Measurements from ENCODE around the gene SMTN. TPM values are rescaled to one million over a fixed set of nuclear protein-coding genes. Genes with fewer than 3 reads are reported as not detected.

Gene SMTN
- total RNA-seq, 1 experiment from 2014 or later = 145 TPM

- ChIA-PET CTCF (interaction anchor here (0.8 kb wide), 2 partner anchors 25 to 132 kb away, joined by 3 to 5 read pairs; partner anchors contain the start of gene SELENOM), POLR2A (ENCODE audit: unreplicated experiment) (interaction anchor here (0.6 to 0.7 kb wide), 2 partner anchors 26 to 815 kb away, joined by 3 read pairs; no protein-coding TSS in a partner anchor)
- Histone ChIP-seq H3K27ac (ENCODE audit: low read length) (peak overlapping the region; percentile 91), H2AFZ (ENCODE audit: low read length) (no peak overlapping the region), H3K9me2 (replicated peaks; ENCODE audit: low read length) (no peaks in the 10 kb centered on the region), H4K20me1 (ENCODE audit: low read length) (peaks cover 17% of the 10 kb centered on the region; the same call in 1 of the 2 replicates), H3K79me2 (ENCODE audit: low read length) (peaks cover 58% of the 10 kb centered on the region), H3K36me3 (ENCODE audit: low read depth, low read length) (peaks cover 25% of the 10 kb centered on the region), H3K4me2 (ENCODE audit: low read length) (peak overlapping the region; percentile 95), H3K9ac (ENCODE audit: low read length) (peak overlapping the region; percentile 89), H3K27me3 (ENCODE audit: low read length) (no peaks in the 10 kb centered on the region), H3K9me3 (ENCODE audit: low read length) (no peaks in the 10 kb centered on the region), H3F3A (ENCODE audit: low read length, unreplicated experiment) (no peaks in the 10 kb centered on the region), H3K4me1 (ENCODE audit: insufficient read depth, low read length) (peaks cover 33% of the 10 kb centered on the region), H3K4me3 (ENCODE audit: low read length) (peak overlapping the region; percentile 73)
- TF ChIP-seq EZH2phosphoT487 (IDR thresholded peaks at IDR 0.05; ENCODE audit: borderline replicate concordance, low read length) (no peak), EZH2 (IDR thresholded peaks at IDR 0.05; ENCODE audit: low read length, unreplicated experiment) (no peak)
- TF ChIP-seq, protein P1, sequence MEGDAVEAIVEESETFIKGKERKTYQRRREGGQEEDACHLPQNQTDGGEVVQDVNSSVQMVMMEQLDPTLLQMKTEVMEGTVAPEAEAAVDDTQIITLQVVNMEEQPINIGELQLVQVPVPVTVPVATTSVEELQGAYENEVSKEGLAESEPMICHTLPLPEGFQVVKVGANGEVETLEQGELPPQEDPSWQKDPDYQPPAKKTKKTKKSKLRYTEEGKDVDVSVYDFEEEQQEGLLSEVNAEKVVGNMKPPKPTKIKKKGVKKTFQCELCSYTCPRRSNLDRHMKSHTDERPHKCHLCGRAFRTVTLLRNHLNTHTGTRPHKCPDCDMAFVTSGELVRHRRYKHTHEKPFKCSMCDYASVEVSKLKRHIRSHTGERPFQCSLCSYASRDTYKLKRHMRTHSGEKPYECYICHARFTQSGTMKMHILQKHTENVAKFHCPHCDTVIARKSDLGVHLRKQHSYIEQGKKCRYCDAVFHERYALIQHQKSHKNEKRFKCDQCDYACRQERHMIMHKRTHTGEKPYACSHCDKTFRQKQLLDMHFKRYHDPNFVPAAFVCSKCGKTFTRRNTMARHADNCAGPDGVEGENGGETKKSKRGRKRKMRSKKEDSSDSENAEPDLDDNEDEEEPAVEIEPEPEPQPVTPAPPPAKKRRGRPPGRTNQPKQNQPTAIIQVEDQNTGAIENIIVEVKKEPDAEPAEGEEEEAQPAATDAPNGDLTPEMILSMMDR (conservative IDR thresholded peaks at IDR 0.05; ENCODE audit: low read depth, low read length) = no peak
- BruUV-seq (replicated peaks) = no TSS peak
- DNase-seq = peak; percentile 69
- peak; percentile 30 for ATAC-seq
- intact Hi-C loops (cut with micrococcal nuclease) = loop anchor here (2.0 kb wide), 1 partner anchor 113 kb away; the partner anchor contains the start of genes MORC2 and TUG1
Measured at GRCh38 chr22:31081963-31082605, 966 bp downstream of the SMTN start.

DNA sequence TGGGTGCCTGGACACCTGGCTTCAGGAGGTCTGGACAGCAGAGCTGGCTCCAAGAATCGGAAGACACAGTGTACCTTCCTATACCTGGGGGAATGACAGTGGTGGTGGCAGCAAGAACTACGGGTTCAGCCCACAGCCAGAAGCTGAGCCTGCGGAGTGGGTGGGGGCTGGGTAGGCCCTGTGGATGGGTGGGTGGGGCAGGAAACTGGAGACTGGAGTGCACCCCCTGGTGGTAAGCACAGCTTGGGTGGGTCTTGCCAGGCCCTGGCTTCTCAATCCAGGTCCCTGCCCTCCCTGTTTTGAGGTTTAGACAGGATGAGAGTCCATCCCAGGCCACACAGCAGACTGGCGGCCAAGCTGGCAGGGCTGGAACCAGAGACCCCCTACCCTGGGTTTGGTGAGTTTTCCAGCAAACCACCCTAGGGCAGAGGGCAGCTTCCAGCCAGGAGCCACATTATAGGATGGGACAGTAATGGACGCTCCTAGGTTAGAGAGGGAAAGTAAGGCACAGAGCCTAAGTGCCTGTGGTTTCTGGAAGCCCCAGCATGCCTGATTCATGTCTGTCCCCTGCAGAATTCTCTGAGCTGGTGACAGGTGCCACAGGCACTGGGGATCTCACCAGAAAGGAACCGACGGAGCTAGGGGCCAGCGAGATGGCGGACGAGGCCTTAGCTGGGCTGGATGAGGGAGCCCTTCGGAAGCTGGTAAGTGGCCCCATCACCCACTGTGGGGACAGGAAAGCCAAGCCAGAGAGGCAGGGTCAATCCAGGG lies 1.7 kb downstream of the SMTN start:
- TF ChIP-seq EZH2 (IDR thresholded peaks at IDR 0.05; ENCODE audit: low read length, unreplicated experiment) (no peak), EZH2phosphoT487 (IDR thresholded peaks at IDR 0.05; ENCODE audit: borderline replicate concordance, low read length) (no peak)
- TF ChIP-seq, protein P1 (conservative IDR thresholded peaks at IDR 0.05; ENCODE audit: low read depth, low read length) = peak; percentile 58
- H3F3A ChIP-seq (ENCODE audit: low read length, unreplicated experiment) = no peaks in the 10 kb centered on the region
- peak overlapping the region; percentile 89 for H3K9ac ChIP-seq (ENCODE audit: low read length)
- H2AFZ ChIP-seq (ENCODE audit: low read length) = no peak overlapping the region
- no peaks in the 10 kb centered on the region for H3K9me3 ChIP-seq (ENCODE audit: low read length)
- peaks cover 58% of the 10 kb centered on the region for H3K79me2 ChIP-seq (ENCODE audit: low read length)
- ChIA-PET POLR2A (ENCODE audit: unreplicated experiment) (interaction anchor here (0.6 to 0.7 kb wide), 2 partner anchors 27 to 814 kb away, joined by 3 read pairs; no protein-coding TSS in a partner anchor), CTCF (interaction anchor here (0.8 to 1.1 kb wide), 3 partner anchors 25 to 132 kb away, joined by 3 to 5 read pairs (median 3); partner anchors contain the start of gene SELENOM)
- peak overlapping the region; percentile 91 for H3K27ac ChIP-seq (ENCODE audit: low read length)
- H3K4me3 ChIP-seq (ENCODE audit: low read length) = peak overlapping the region; percentile 73
- peak overlapping the region; percentile 95 for H3K4me2 ChIP-seq (ENCODE audit: low read length)
- peaks cover 17% of the 10 kb centered on the region; the same call in 1 of the 2 replicates for H4K20me1 ChIP-seq (ENCODE audit: low read length)
- BruUV-seq (replicated peaks) = no TSS peak
- H3K36me3 ChIP-seq (ENCODE audit: low read depth, low read length) = peaks cover 25% of the 10 kb centered on the region
- H3K9me2 ChIP-seq (replicated peaks; ENCODE audit: low read length) = no peaks in the 10 kb centered on the region
- H3K27me3 ChIP-seq (ENCODE audit: low read length) = no peaks in the 10 kb centered on the region
- DNase-seq (peak; percentile 56), ATAC-seq (peak; percentile 5; the same call in 1 of the 2 replicates)
- intact Hi-C loops (cut with micrococcal nuclease) = loop anchor here (2.0 kb wide), 1 partner anchor 114 kb away; the partner anchor contains the start of genes MORC2 and TUG1
- H3K4me1 ChIP-seq (ENCODE audit: insufficient read depth, low read length) = peaks cover 33% of the 10 kb centered on the region

Data from PC-3 (cell line).